Posterior cingulate gyrus (tissue), 11 donors: ENCODE measurements around the gene BEST1.

ENCODE experiments used
- DNase-seq, 10 donors: peaks; one replicate each; pipeline versions ENCODE4 v3.0.0 to v3.0.0-alpha.2; 2020 to 2021; ENCODE audit warnings: mixed read lengths in 3 of 10
- intact Hi-C: fragments of 100-400 bp; cut with DNase I; formaldehyde crosslinking; loops from one replicate; pipeline ENCODE4 v1.15.1; 2023

BEST1 gene

GRCh38 chr11:61950035-61950547 lies at the start of gene BEST1:
BEST1 (plus strand) TSS chr11:61950351; CDS start chr11:61951807, 1,456 bp downstream.
- peak in 7 of 10 donors; percentile 55 to 95 (median 73) for DNase-seq
- intact Hi-C loops = no loop called here

- no peak for DNase-seq
- intact Hi-C loops = no loop called here
Measured at GRCh38 chr11:61901397-61901796, 48.8 kb upstream of the BEST1 start.

GRCh38 chr11:61902313-61902712 lies 47.8 kb upstream of the BEST1 start:
- peak in 1 of 10 donors; percentile 71 for DNase-seq
- intact Hi-C loops = no loop called here

- intact Hi-C loops = no loop called here
- no peak for DNase-seq
Measured at GRCh38 chr11:61903845-61904244, 46.3 kb upstream of the BEST1 start.

- intact Hi-C loops = no loop called here
- DNase-seq = no peak
Measured at GRCh38 chr11:61904539-61905048, 45.6 kb upstream of the BEST1 start.

- intact Hi-C loops = no loop called here
- no peak for DNase-seq
Measured at GRCh38 chr11:61905067-61905696, 45.0 kb upstream of the BEST1 start.

- intact Hi-C loops = no loop called here
- no peak for DNase-seq
Measured at GRCh38 chr11:61905801-61906521, 44.2 kb upstream of the BEST1 start.

- no peak for DNase-seq
- intact Hi-C loops = no loop called here
Measured at GRCh38 chr11:61906522-61906909, 43.6 kb upstream of the BEST1 start.

GRCh38 chr11:61907282-61907681 lies 42.9 kb upstream of the BEST1 start:
- peak in 2 of 10 donors; percentile 50 to 66 for DNase-seq
- intact Hi-C loops = no loop called here

GRCh38 chr11:61907871-61908729 lies 42.1 kb upstream of the BEST1 start:
- DNase-seq = peak in 3 of 10 donors; percentile 26 to 66 (median 40)
- intact Hi-C loops = no loop called here

- DNase-seq = peak in 5 of 10 donors; percentile 39 to 91 (median 80)
- intact Hi-C loops = no loop called here
Measured at GRCh38 chr11:61908730-61909316, 41.3 kb upstream of the BEST1 start.

- intact Hi-C loops = no loop called here
- DNase-seq = peak in 4 of 10 donors; percentile 4 to 73 (median 46)
Measured at GRCh38 chr11:61910187-61911127, 39.7 kb upstream of the BEST1 start.

GRCh38 chr11:61911128-61911700 lies 38.9 kb upstream of the BEST1 start:
- intact Hi-C loops = no loop called here
- peak in 5 of 10 donors; percentile 4 to 54 (median 34) for DNase-seq

GRCh38 chr11:61911701-61912529 lies 38.2 kb upstream of the BEST1 start:
- intact Hi-C loops = no loop called here
- DNase-seq = peak in 4 of 10 donors; percentile 15 to 74 (median 50)

GRCh38 chr11:61912530-61912898 lies 37.6 kb upstream of the BEST1 start:
- peak in 4 of 10 donors; percentile 25 to 60 (median 50) for DNase-seq
- intact Hi-C loops = no loop called here

GRCh38 chr11:61912991-61913698 lies 37.0 kb upstream of the BEST1 start:
- peak in 5 of 10 donors; percentile 5 to 75 (median 45) for DNase-seq
- intact Hi-C loops = no loop called here

- intact Hi-C loops = no loop called here
Measured at GRCh38 chr11:61913699-61914395, 36.3 kb upstream of the BEST1 start.

More at GRCh38 chr11:61913699-61914395, 36.3 kb upstream of the BEST1 start:
- DNase-seq = peak in 4 of 10 donors; percentile 12 to 49 (median 30)
